ENCODE data around the gene VTN.

GRCh38 chr17:28333083-28333746, 36.9 kb downstream of the VTN start:
- TF ChIP-seq CSDC2 (CRISPR knock-in tag; IDR thresholded peaks at IDR 0.05) (no peak), ARNTL (CRISPR knock-in tag; IDR thresholded peaks at IDR 0.05; ENCODE audit: borderline replicate concordance, low read depth) (no peak), PATZ1 (CRISPR knock-in tag; IDR thresholded peaks at IDR 0.05; ENCODE audit: borderline replicate concordance) (no peak), ZNF565 (CRISPR knock-in tag; conservative IDR thresholded peaks at IDR 0.05; ENCODE audit: low read depth) (no peak), TCF4 (CRISPR knock-in tag; IDR thresholded peaks at IDR 0.05; ENCODE audit: borderline replicate concordance) (no peak), ZNF70 (CRISPR knock-in tag; IDR thresholded peaks at IDR 0.05) (no peak), ESRRG (CRISPR knock-in tag; IDR thresholded peaks at IDR 0.05) (no peak), RARB (CRISPR knock-in tag; IDR thresholded peaks at IDR 0.05) (no peak), ZFP3 (CRISPR knock-in tag; IDR thresholded peaks at IDR 0.05) (no peak)

All from SK-N-SH treated with all-trans-retinoic acid at 6 μM for 48 hours (cell line).